T-helper 2 cell (primary cell): ENCODE results near the gene CTLA4.

ENCODE experiments used
- DNase-seq, 5 experiments: peaks; one replicate each; pipeline versions ENCODE4 v3.0.0 to v3.0.0-alpha.2; 2012 to 2022
- total RNA-seq, 2 donors: gene quantifications; one replicate each; lab custom pipeline; 2026; lab: John Stamatoyannopoulos, UW

Gene CTLA4
- 68.6 to 118 reads per million in 2 donors for total RNA-seq

DNA sequence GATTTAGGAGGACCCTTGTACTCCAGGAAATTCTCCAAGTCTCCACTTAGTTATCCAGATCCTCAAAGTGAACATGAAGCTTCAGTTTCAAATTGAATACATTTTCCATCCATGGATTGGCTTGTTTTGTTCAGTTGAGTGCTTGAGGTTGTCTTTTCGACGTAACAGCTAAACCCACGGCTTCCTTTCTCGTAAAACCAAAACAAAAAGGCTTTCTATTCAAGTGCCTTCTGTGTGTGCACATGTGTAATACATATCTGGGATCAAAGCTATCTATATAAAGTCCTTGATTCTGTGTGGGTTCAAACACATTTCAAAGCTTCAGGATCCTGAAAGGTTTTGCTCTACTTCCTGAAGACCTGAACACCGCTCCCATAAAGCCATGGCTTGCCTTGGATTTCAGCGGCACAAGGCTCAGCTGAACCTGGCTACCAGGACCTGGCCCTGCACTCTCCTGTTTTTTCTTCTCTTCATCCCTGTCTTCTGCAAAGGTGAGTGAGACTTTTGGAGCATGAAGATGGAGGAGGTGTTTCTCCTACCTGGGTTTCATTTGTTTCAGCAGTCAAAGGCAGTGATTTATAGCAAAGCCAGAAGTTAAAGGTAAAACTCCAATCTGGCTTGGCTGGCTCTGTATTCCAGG lies at the start of gene CTLA4:
CTLA4 (plus strand) TSS at position 211 of the 640 bp plus-strand sequence; CDS start at position 383, 172 bp downstream.
- DNase-seq, result peak in 2 of 5 experiments; percentile 11 to 92

DNA sequence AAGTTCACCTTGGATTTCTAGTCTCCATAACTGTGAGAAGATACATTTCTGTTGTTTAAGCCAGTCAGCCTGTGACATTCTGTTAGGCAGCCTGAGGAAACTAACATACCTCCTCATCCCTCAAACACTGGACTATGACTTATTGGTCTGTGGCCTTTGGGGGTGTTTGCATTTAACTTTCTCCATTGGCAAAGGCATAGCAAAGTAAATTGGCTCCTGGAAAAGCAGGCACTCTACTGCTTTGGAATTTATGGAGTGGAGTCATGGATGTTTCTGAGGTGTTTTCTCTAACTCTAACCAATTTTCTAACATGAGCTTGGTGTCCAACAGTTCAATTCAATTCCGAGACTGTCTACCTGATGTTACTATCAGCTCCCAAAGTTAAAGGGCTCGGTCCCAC lies 48.9 kb upstream of the CTLA4 start:
- DNase-seq, result no peak

DNA sequence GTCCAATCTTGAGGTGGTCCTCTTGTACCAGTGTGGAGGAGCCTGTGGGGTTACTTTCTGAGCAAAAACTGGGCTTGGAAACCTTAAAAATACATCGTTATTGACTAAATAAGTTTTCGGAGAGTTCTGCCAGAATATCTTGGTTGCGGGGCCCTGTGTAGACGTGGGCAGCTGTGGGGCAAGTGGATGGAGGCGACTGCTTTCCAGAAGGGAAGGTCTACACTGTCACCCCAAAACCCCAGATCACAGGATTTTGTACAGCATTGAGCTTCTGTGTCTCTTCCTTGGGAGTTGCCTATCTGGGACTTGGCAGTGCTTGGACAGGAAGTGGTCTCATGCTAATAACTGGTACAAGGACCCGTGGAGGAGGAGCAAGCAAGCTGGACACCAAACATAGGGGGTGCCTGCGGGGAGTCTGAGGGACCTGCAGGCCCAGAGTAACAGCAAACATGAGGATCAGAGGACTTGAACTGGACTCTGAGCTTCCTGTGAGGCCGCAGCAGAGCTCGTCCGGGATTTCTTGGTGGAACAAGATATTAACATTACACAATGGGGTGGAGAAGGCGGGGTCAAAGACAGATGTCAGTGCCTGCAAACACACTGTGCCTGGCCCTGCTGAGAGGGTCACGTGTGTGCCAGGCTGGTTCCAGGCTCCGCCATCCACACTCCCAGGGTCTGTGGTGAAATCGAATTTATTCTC lies 48.0 kb upstream of the CTLA4 start:
- DNase-seq, result no peak

DNA sequence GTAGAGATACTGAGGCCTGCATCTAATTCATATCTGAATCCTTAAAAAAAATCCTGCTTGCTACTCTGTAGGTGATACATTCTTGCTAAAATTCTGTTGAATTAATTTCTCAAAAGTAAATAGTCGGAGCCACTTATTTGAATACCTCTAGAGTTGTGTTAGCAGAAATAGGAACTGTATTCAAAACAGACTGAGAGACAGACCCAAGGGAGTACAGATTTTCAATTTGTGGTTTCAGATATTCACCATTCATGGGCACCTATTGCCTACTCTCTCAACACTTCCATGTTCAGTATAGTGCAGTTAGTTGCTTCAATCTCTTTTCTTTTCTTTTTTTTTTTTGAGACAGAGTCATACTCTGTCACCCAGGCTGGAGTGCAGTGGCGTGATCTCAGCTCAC lies 46.6 kb upstream of the CTLA4 start:
- no peak for DNase-seq

DNA sequence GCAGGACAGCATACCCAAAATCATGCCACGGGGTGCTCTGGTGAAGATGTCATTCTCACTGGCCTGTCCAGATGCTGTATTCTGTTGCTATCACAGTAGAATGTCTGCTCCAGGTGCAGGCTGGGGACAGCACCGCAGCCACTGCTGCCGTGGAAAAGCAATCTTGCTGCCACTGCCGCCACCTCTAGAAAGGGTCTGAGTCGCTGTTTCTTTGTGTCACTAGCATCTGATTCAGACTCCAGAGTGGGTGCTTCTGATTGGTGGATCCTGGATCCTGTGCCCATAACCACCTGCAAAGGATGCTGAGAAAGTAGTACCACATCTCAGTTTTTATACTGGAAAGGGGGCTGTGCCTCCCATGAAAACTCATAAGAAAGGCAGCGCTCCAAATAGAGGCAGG lies 45.3 kb upstream of the CTLA4 start:
- no peak for DNase-seq

DNA sequence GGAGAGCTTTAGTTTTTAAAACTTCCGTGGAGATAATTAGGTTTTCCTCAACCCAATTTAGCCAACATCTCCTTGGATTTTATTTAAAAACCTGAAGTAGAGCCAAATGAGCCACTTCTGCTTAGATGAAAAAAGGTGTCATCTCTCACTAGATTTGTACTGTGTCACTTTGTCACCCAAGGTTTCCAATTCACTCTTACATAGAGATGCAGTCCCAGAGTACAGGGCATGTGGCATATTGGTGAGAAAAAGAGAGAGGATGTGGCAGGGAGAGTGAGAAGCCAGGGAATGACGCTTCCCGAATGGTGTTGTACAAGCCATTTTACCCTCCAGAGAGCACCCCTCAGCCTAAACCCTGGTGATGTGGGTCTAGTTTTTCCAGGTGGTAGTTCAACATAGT lies 44.4 kb upstream of the CTLA4 start:
- DNase-seq, result no peak

DNA sequence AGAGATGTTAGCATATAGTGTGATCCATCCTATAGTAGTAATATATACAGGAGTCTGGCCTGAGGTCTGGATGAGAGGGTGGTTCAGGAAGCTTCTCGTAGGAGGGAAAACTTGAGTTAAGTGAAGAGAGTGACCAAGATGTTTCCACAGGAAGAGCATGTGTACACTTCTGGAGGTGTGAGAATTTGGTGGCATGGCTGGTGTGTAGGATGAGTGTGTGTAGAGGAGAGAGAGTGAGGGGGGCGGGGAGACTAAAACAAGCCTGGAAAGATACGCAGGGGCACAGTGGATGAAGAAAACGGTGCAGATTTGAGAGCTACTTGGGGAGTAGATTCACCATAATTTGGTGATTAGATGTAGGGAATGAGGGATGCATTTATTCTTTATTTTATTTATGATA lies 43.5 kb upstream of the CTLA4 start:
- DNase-seq, result no peak

DNA sequence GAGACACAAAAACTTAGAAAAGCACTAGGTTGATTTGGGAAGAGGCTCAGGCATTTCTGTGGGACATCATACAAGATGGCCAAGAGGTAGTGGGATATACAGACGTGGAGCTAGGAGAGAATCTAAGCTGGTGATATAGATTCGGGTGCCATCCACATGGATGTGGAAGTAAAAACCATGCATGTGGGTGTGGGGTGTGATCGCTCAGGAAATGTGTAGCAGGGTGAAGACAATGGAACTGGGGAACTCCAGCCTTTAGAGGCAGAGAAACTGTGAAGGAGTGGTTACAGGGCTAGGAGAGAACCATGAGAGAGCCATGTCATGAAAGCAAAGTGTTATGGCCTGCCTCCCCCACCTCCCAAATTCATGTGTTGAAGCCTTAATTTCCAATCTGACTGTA lies 43.0 kb upstream of the CTLA4 start:
- no peak for DNase-seq

DNA sequence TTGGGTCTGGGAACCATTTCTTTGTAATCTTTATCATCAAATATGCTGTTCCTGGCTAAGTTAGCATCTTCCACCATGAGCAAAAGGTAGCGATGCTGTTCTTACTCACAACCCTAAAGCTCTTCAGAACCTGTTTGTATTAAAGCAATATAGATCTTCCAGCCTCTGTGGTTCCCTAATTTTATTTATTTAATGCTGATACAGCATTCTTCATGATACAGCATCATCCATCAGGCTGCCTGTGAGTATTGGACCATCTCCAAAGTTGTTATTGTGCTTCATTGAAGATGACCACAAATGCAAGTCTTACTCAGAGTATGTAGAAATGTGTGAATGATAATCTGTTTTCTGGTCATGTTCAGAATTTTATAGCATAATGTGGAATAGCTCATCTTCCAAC lies 40.9 kb upstream of the CTLA4 start:
- DNase-seq, result peak in 1 of 5 experiments; percentile 22

DNA sequence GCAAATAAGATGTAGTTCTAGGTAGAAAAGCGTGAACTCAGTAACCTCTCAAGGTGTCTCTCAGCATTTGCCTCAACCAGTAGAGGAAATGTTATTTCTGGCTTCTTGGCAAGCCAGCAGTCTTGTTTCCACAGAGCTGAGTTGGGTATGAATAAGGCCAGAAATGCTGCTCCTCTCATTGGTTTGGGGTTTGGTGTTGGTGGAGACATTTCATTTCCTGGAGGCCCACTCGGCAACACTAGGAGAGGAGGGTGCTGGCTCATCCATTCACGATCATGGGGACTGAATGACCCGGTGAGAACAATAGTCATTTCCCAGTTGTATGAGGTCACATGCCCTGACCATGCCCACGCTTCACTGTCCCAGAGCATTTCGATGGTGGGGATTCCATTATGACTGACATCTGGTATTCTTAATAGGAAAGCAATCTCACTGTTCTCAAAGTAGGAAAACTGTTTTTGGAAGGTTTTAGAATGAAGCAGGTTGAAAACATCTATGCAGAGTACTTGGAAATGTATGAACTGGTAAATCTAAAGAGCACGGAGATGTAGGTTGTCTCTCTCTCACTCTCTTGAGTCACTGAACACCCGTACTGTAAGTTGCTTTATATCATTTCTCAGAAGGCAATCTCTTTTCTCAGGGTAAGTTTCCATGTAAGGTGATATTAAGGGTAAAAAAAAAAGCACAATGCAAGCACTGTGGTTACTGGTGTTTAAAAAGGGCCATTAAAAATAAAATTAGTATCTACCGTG lies 37.1 kb upstream of the CTLA4 start:
- DNase-seq, result peak in 2 of 5 experiments; percentile 17 to 73

DNA sequence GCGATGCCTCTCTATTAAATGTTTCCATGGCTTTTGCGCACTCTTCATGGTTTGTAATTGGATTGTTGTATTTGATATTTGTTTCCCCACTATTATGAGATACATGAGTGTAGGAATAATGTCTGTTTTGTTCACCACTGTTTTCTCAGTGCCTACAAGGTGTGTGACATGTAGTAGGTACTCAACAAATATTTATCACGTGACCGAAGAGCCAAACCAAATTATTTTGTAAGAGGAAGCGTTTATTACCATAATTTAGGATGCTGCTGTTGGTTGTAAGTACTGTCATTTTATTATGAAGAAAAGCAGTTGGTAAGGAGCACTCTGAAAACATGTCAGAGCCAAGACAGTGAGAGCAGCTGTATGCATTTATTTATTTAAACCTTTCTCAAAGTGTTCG lies 32.2 kb upstream of the CTLA4 start:
- DNase-seq, result no peak

DNA sequence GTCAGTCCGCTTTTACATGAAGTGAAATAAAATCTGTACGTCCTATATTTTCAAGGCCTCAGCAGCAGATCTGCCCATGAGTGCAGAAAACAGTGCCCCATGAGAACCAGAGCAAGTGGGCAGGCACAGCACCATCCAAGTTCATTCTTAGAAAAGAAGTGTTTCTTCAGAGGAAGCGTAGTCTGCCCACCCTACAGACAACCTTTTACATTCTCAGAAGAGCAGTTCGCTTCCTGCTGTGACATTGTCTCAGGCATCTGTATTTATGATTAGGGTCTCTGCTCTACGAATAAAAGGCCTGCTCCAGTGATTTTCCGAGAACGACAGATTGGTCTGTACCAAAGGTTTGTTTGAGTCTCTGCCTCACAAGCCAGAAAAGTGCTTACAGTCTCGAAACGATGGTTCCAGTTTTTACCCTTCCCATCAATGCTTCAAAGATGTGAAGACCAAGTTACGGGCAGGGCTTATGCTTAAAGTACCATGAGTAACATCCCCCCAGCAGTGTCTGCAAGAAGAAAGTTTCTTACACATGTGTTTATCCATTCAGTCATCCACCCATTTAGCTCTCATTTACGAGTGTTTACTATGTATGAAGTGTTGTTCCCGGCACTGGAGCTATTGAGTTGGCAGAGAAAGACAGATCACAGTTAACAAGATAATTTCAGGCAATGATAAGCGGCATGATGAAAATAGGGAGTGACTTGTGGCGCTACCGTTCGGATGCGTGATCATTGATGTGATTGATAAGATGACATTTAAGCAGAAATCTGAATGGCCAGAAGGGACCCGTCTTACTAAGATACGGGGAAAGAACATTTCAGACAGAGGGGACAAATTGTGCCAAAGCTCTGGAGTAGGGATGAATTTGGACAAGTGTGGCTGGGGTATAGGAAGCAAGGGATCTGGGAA lies 31.4 kb upstream of the CTLA4 start:
- no peak for DNase-seq

DNA sequence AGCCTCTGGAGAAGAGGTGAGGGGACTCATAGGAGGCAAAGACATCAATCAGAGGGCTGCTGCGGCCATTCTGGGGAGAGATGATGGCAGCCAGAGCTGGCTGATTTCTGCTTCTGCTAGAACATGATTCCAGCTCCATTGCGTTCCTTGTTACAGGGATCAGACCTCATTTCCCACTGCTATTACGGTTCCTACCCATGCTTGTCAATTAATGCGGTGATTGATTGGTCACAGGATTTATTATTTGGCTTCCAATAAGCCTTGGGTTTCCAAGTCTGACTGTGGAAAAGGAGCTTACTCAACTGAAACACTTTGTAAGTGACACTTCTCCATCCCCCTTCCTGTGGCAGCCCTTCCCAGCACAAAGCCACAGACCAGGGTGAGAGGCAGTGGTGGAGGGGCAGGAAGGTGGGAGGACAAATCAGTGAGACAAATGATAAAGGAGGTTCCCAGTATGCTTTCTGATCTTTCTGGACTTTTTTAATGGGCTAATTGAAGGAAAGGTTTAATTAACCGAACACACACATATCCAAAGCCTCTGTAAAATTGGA lies 26.8 kb upstream of the CTLA4 start:
- no peak for DNase-seq

DNA sequence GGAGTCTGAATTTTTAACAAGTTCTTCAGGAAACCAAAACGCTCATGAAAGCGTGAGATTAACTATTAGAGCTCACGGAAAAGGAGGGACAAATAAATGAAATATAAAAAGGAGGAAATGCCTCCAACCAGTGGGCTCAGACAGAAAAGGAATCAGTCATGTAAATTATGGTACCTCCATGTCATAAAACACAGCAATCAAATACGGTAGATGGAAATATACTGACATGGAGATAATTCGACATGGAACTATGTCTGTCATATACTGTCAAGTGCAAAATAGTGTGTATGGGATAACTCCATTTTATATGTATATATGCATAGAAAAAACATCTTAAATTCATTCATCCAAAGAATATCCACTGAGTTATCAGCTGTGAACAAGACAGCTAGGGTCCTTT lies 25.9 kb upstream of the CTLA4 start:
- no peak for DNase-seq

DNA sequence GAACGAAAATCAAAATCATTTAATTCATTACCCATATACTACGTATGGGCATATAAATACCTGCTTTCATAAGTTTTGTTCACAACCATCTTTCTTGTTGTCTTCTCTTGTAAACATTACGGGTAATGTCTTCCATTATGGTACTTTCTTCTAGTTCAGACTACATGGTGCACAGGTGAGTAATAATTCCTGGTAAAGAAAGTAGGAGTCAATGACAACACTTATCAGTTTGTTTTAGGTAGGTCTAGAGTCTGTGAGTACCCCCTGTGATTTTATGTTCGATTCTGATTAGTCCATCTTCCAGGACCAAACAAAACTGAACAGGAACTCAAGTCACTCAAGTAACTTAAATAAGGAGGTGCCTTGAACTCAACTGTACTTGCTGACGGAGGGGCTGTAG lies 25.2 kb upstream of the CTLA4 start:
- DNase-seq, result no peak

DNA sequence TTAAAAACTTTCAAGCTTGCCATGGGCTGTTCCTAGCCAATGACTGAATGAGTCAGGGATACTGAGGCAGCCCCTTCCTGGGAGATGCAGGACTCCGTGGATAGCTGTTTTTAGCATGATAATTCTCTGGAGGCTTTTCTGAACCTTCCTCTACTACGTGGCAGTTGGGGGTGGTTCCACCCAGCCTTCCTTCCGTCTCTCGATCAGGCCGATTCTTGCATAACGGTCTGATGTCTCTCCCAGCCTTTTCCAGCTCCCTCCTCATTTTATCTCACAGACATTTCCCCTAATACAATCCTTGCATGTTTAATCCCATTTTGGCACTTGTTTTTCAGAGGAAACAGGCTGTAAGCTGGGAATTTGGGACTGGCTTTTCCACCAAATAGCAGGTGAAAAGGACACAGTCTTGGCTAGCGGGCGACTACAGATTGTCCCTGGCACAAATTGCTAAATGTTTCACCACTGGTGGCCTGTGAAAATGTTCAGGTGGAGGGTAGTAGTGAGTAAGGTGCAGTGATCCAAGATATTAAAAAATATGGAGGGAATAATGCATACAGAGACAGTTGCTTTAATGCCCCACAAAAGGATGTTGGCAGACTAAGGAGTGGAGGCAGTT lies 21.0 kb upstream of the CTLA4 start:
- no peak for DNase-seq

DNA sequence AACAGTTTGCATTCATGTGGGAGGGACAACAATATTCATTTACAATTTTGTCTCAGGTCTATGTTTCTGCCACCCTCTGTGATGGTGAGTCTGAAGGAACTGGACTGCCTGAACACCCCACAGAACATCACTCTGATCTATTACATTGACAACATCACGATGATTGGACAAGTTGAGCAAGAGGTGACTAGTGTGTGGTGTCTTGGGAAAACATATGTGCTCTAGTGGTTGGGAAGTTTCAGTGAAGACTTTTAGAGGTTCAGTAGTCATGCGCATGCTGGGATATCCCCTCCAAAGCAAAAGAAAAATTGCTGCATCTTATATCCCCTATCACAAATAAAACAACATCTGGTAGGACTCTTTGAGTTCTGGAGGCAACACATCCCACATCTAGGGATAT lies 18.6 kb upstream of the CTLA4 start:
- no peak for DNase-seq

DNA sequence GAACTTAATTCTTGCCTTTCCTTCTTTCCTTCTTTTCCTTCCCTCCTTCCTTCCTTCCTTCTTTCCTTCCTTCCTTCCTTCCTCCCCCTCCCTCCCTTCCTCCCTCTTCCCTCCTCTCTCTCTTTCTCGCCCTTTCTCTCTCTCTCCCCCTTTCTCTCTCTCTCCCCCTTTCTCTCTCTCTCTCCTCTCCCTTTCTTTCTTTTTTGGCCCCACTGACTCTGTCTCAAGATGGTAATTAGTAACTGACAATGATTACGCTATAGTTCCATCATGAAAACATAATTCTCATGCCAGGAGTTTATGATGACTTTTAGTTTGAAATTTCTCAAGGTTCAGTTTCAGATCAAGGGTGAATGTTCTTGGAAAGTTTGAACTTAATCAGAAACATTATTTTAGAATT lies 14.8 kb upstream of the CTLA4 start:
- peak in 1 of 5 experiments; percentile 42 for DNase-seq

DNA sequence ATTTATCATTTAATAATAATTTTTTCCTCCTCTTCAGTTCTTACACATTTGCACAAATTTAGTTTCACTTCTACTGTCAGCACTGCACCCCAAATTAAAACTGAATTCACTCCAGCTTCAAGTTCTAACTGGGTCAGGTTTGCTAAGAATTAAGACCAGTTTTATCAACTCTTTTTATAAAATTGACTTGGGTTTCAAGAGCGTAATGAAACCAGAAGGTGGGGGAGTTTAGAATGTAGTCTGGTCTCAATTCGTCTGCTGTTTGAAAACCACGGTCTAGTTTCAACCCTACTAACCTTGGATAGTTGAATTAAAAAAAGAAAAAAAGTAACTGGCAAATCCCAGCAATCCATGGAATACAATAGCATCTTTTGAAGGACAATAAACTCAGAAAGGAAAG lies 14.3 kb upstream of the CTLA4 start:
- DNase-seq, result peak in 1 of 5 experiments; percentile 57

DNA sequence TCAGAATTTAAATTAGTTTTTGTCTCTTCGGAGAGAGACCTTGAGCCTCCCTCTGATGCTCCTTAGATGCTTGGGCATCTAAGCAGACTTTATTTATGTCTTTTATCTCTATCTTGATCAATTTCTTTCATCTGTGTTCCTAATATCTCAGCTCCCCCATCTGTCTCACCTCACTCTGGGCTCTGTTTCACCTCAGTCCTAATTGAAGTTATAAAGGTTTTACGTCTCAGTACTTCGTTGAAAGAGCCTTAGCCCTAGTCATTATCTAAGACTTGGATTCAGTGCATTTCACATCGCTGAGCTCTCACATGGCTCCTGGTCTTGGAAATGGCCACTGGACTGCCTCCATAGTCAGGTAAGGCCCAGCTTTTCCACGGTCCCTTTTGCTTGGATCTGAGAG lies 13.8 kb upstream of the CTLA4 start:
- peak in 1 of 5 experiments; percentile 24 for DNase-seq

DNA sequence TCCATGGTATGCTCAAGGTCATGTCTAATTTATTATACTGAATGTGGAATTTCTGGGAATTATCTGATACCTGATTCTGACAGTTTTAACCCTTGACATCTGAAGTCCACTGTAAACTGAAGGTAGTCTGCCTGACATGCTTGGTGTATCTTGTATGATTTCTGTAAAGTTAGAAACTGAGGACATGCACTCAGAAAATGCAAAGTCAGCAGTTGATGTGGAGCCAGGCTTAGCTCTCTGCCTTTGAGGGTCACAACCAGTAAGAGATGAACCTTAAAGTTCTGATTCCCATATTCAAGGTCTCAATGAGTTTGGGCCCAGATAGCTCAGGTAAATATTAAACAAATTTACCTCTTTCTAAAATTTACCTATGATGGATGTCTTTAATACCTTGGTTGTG lies 12.3 kb upstream of the CTLA4 start:
- no peak for DNase-seq

DNA sequence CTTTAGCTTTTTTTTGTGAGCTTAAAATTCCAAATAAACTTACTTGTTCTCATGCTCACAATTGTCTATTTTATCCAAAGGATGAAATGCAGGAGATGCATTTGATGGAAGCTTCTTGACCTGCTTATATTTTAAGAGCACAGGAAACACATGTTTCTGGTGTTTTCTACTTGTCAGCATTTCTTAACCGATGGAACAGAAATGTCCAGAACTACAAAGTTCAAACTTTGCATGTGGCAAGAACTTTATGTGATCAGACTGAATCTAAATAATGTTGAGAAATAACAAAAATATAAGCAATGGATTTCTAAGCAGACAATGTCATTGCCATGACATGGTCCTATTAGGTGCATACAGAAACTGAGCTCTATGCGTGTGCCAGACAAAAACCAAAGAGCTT lies 9.9 kb upstream of the CTLA4 start:
- DNase-seq, result peak in 1 of 5 experiments; percentile 21
